ENCODE measurements around the gene CELF1. TPM values are rescaled to one million over a fixed set of nuclear protein-coding genes. Genes with fewer than 3 reads are reported as not detected.

The CELF1 gene
- total and polyA plus RNA-seq, 2 of the 13 experiments (the other 11 are each of a cell fraction or from before 2014, with no cell fraction given), result 69.0 to 80.1 TPM

DNA sequence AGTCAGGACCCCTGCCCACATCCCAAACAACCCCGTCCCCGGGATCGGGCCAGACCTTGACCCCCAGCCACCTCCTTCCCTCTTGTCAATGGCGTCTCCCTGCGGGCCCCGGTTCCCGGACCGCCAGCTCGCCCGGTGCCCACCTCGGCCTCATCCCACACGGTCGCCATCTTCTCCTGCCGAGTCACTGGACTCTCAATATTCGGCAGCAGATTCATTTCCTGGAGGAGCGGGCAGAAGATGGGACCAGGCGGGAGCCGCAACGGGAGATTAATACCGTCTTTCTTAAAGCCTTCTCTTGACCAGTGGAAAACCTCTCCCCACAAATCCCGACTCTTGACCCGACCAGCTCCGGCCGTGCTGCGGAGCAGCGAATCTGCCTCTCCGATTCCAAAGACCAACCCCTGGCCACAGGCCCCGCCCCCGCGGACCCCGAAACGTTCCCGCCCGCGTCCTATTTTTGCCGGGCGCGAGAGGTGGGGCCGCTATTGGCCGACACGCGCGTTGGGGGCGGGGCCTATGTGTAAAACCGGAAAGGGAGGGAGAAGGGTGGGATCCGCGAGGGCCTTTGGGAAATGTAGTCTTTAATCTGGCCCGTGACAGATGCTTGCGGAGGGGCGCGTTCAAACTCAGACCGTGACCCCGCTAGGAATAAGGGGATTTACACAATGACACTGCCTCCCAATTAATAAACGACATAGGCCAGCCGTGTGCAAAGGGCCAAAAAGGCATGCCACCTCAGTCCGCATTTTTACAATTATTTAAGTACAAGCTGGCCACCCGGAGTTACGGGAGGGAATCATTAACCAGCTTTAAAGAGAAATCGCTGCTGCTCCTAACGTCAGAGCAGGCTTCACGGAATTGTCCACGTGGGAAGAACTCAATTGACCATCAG, 126.6 kb downstream of the CELF1 start, which contains the start of gene PSMC3 (continued):
- TF ChIP-seq, protein P1, sequence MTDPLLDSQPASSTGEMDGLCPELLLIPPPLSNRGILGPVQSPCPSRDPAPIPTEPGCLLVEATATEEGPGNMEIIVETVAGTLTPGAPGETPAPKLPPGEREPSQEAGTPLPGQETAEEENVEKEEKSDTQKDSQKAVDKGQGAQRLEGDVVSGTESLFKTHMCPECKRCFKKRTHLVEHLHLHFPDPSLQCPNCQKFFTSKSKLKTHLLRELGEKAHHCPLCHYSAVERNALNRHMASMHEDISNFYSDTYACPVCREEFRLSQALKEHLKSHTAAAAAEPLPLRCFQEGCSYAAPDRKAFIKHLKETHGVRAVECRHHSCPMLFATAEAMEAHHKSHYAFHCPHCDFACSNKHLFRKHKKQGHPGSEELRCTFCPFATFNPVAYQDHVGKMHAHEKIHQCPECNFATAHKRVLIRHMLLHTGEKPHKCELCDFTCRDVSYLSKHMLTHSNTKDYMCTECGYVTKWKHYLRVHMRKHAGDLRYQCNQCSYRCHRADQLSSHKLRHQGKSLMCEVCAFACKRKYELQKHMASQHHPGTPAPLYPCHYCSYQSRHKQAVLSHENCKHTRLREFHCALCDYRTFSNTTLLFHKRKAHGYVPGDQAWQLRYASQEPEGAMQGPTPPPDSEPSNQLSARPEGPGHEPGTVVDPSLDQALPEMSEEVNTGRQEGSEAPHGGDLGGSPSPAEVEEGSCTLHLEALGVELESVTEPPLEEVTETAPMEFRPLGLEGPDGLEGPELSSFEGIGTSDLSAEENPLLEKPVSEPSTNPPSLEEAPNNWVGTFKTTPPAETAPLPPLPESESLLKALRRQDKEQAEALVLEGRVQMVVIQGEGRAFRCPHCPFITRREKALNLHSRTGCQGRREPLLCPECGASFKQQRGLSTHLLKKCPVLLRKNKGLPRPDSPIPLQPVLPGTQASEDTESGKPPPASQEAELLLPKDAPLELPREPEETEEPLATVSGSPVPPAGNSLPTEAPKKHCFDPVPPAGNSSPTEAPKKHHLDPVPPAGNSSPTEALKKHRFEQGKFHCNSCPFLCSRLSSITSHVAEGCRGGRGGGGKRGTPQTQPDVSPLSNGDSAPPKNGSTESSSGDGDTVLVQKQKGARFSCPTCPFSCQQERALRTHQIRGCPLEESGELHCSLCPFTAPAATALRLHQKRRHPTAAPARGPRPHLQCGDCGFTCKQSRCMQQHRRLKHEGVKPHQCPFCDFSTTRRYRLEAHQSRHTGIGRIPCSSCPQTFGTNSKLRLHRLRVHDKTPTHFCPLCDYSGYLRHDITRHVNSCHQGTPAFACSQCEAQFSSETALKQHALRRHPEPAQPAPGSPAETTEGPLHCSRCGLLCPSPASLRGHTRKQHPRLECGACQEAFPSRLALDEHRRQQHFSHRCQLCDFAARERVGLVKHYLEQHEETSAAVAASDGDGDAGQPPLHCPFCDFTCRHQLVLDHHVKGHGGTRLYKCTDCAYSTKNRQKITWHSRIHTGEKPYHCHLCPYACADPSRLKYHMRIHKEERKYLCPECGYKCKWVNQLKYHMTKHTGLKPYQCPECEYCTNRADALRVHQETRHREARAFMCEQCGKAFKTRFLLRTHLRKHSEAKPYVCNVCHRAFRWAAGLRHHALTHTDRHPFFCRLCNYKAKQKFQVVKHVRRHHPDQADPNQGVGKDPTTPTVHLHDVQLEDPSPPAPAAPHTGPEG (CRISPR knock-in tag; IDR thresholded peaks at IDR 0.05), result peak; percentile 99
- TF ChIP-seq THYN1 (CRISPR knock-in tag; IDR thresholded peaks at IDR 0.05; ENCODE audit: borderline replicate concordance, low read depth) (no peak), ZNF101 (CRISPR knock-in tag; IDR thresholded peaks at IDR 0.05; ENCODE audit: borderline replicate concordance, low read depth) (no peak), ISL2 (CRISPR knock-in tag; IDR thresholded peaks at IDR 0.05) (peak; percentile 60; the same call in 1 of the 2 replicates), FOSL1 (CRISPR knock-in tag; IDR thresholded peaks at IDR 0.05; ENCODE audit: borderline replicate concordance) (no peak), KLF9 (CRISPR knock-in tag; IDR thresholded peaks at IDR 0.05; ENCODE audit: low read depth) (0 out of 2 replicates have a peak, but pooled peaks have one; percentile 39), ZNF180 (CRISPR knock-in tag; IDR thresholded peaks at IDR 0.05; ENCODE audit: borderline replicate concordance, low read depth) (0 out of 2 replicates have a peak, but pooled peaks have one; percentile 47), ZNF501 (CRISPR knock-in tag; IDR thresholded peaks at IDR 0.05) (peak; percentile 60), ELF1 (CRISPR knock-in tag; IDR thresholded peaks at IDR 0.05) (peak; percentile 82), ELF3 (CRISPR knock-in tag; IDR thresholded peaks at IDR 0.05) (no peak), ZFY (CRISPR knock-in tag; IDR thresholded peaks at IDR 0.05) (peak; percentile 78), ZSCAN21 (CRISPR knock-in tag; IDR thresholded peaks at IDR 0.05; ENCODE audit: borderline replicate concordance) (0 out of 2 replicates have a peak, but pooled peaks have one; percentile 34), TAF15 (IDR thresholded peaks at IDR 0.05; ENCODE audit: low read depth, low read length, poor library complexity, severe bottlenecking) (no peak), ZBTB20 (CRISPR knock-in tag; IDR thresholded peaks at IDR 0.05; ENCODE audit: borderline replicate concordance, low read depth) (no peak)
- TF ChIP-seq, protein P2, sequence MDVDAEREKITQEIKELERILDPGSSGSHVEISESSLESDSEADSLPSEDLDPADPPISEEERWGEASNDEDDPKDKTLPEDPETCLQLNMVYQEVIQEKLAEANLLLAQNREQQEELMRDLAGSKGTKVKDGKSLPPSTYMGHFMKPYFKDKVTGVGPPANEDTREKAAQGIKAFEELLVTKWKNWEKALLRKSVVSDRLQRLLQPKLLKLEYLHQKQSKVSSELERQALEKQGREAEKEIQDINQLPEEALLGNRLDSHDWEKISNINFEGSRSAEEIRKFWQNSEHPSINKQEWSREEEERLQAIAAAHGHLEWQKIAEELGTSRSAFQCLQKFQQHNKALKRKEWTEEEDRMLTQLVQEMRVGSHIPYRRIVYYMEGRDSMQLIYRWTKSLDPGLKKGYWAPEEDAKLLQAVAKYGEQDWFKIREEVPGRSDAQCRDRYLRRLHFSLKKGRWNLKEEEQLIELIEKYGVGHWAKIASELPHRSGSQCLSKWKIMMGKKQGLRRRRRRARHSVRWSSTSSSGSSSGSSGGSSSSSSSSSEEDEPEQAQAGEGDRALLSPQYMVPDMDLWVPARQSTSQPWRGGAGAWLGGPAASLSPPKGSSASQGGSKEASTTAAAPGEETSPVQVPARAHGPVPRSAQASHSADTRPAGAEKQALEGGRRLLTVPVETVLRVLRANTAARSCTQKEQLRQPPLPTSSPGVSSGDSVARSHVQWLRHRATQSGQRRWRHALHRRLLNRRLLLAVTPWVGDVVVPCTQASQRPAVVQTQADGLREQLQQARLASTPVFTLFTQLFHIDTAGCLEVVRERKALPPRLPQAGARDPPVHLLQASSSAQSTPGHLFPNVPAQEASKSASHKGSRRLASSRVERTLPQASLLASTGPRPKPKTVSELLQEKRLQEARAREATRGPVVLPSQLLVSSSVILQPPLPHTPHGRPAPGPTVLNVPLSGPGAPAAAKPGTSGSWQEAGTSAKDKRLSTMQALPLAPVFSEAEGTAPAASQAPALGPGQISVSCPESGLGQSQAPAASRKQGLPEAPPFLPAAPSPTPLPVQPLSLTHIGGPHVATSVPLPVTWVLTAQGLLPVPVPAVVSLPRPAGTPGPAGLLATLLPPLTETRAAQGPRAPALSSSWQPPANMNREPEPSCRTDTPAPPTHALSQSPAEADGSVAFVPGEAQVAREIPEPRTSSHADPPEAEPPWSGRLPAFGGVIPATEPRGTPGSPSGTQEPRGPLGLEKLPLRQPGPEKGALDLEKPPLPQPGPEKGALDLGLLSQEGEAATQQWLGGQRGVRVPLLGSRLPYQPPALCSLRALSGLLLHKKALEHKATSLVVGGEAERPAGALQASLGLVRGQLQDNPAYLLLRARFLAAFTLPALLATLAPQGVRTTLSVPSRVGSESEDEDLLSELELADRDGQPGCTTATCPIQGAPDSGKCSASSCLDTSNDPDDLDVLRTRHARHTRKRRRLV (CRISPR knock-in tag; IDR thresholded peaks at IDR 0.05), result 0 out of 2 replicates have a peak, but pooled peaks have one; percentile 31
- TF ChIP-seq, protein P3, sequence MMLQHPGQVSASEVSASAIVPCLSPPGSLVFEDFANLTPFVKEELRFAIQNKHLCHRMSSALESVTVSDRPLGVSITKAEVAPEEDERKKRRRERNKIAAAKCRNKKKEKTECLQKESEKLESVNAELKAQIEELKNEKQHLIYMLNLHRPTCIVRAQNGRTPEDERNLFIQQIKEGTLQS (CRISPR knock-in tag; IDR thresholded peaks at IDR 0.05), result peak; percentile 21; the same call in 1 of the 2 replicates
